Stimulated activated CD8-positive, alpha-beta memory T cell treated with anti-CD3 and anti-CD28 coated beads, Interleukin-12 subunit alpha, Interleukin-12 subunit beta, amount 100 ng/mL, for 1 hour (primary cell): Measurements from ENCODE around the gene MACF1.
"Not testable (repeated sequence)": the region's sequence is repeated elsewhere in the genome, so short reads cannot be mapped to it uniquely, and the experiment has no call there.

Source experiments
- DNase-seq: peaks from one replicate; pipeline ENCODE4 v3.0.0-alpha.2; 2020; ENCODE audit warnings: low read depth

Gene MACF1

DNA sequence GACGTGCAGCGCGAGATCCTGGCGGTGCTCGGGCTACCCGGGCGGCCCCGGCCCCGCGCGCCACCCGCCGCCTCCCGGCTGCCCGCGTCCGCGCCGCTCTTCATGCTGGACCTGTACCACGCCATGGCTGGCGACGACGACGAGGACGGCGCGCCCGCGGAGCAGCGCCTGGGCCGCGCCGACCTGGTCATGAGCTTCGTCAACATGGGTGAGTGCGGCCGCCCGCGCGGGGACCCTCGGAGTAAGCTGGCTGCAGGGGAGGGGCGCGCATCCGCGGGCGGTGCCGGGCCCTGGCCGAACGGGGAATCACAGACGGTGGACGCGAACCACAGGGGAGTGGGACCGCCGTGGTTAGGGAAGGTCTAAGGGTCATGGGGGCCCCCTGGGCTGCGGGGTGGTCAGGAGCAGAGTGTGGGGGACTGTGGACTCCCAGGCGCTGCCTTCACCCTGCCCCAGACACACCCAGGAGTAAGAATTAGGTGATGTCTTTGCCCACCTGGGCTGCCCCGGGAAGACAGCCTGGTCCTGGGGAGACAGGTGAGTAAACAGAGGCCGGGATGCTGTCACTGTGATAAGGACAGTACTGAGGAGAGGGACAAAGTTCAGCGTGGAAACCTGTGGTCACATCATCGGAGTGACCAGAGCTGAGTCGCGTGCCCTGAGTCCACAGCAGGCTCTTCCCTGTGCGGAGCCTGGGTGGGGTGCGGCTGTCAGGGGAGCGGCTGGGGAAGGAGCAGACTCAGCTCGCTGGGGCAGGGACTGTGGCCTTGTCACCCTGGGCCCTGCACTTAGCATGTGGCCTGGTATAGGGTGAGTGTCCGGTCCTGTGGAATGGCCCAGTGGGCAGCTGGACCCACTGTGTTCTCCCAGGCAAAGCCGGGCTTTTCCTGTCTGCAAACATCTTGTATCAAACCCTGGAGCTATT lies 287.9 kb downstream of the MACF1 start:
- DNase-seq = not testable (repeated sequence)

DNA sequence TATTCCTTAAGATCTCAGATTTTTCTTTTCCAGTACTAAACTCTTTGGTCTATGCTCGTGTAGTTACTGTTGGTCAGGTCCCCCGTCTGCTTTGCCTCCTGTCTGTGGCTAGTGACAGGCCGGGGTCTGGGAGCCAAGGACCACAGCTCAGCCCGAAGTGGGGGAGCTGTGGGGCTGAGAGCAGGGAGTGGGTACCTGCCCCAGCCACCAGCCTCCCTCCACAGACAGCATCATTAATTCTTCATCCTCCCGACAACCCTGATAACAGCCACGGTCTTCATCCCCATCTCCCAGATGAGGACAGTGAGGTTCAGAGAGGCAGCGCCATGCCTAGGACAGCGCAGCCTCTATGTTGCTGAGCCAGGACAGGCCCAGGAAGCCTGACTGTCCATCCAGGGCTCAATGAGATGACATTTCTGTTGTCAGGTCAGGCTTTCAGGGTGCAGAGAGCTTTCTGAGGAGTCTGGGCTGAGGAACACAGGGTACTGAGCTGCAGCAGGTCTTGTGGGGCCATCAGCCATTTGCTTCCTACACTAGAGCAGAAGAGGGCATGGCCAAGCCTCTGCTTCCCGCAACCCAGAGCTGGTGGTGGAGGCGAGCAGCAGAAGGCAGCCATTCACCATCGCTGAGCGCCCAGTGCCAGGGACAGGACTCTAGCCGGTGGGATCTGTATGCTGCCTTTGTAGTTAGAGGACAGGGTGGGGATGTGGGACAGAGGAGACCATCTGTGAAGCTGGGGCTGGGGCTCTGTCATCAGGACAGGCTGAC lies 288.7 kb downstream of the MACF1 start:
- DNase-seq = not testable (repeated sequence)

GRCh38 chr1:39494671-39495410 lies 290.3 kb downstream of the MACF1 start:
- DNase-seq = no peak

DNA sequence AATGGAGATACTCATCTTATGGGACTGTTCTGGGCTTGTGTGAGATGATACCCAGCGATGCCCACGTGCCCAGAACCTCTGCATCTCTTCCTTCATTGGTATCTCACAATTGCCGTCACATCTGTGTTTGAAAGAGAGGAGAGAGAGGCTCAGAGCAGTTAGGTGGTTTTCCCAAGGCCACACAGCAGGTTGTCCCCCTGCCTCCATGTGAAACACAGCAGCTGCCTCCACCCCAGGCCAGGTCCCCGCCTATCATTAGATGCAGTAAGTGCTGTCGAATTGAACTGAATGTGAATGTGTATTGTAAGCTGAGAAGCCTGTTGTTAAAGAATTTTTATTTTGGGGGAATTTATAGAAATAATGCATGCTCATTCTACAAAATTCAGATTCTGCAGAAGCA lies 292.0 kb downstream of the MACF1 start:
- DNase-seq = not testable (repeated sequence)

- no peak for DNase-seq
Measured at GRCh38 chr1:39497585-39497984, 293.1 kb downstream of the MACF1 start.

DNA sequence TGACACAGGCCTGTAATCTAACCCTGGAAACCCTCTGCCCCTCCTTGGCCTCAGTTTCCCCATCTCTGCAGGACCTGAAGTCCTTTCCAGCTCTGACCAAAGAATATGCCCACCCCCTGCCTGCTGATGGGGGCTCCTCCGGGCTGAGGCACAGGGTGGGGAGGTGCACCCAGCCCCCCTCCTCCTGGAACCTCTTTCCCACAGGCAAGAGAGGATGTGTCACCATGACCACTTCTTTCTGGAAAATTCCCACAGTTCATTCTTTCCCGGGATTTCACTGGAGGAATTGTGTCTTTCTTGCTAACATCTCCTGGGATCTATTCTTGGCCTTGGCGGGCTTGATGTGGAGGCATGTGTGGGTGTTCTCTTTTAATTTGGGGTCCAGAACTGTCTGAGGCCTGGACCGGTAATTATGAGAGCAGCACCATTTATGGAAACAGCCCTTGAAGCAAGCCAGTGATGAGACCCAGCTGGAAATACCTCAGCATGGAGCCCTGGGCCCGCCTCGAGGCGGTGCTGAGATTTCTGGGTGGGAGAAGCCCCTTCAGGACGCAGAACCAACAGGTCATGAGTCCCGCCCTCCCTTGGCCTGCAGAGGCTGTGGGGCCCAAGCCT lies 293.7 kb downstream of the MACF1 start:
- not testable (repeated sequence) for DNase-seq

DNA sequence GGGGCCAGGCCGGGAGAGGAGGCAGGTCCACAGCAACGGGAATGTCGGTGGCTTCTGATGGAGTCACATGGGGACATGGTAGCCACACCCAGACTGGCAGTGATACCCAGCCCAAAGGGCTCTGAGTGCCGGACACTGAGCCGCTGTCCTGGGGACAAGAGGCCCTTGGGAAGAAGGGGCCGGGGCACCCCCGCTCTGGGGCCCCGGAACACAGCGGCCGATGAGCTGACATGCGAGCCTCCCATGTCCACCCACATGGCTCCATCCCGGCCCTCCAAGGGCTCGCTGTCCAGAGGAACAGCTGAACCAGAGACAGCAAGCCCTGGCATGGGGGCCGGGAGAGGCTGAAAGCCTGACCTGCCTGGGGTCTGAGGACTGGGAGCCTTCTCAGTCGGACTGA lies 294.3 kb downstream of the MACF1 start:
- not testable (repeated sequence) for DNase-seq

DNA sequence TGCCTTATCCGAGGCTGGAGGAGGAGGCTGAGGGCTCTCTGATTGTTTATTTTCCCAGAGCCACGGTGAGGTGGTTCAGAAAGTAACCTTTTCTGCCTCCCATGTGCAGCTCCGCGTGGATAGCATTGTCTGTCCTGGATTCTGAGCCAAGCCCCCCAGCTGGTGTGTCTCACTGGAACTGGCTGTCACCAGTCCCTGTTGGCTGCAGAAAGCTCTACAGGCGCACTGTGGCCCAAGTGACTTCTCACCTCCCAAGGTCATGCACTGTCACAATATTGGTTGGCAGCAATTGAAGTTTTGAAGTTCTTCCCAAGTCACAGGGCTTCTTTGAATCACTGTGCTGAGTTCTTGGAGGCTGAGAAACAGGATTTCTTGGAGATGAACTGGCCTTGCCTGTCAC lies 295.2 kb downstream of the MACF1 start:
- no peak for DNase-seq

GRCh38 chr1:39500862-39501389 lies 296.4 kb downstream of the MACF1 start:
- DNase-seq = no peak

DNA sequence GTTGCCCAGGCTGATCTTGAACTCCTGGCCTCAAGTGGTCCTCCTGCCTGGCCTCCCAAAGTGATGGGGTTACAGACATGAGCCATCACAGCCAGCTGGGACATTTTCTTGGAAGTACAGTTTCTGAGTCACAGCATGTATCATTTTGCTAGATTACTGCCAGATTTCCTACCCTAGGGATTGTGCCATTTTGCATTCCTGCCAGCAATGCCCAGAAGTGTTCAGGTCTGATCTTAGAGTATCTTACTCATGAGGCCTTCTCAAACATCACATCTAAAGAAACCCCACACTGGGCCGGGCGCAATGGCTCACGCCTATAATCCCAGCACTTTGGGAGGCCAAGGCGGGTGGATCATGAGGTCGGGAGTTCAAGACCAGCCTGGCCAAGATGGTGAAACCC lies 297.2 kb downstream of the MACF1 start:
- DNase-seq = no peak

DNA sequence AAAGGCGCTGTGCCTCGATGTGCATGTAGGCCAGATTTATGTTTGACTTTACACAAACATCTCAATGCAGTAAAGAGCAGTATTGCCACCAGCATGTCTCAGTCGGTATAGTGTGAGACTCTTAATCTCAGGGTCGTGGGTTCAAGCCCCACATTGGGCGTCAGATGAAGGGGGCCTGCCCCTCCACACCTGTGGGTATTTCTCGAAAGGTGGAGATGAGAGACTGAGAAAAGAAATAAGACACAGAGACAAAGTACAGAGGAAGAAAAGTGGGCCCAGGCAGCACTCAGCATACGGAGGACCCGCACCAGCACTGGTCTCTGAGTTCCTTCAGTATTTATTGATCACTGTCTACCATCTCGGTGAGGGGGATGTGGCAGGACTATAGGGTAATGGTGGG lies 299.9 kb downstream of the MACF1 start:
- DNase-seq = not testable (repeated sequence)

- no peak for DNase-seq
Measured at GRCh38 chr1:39505289-39505688, 300.8 kb downstream of the MACF1 start.

DNA sequence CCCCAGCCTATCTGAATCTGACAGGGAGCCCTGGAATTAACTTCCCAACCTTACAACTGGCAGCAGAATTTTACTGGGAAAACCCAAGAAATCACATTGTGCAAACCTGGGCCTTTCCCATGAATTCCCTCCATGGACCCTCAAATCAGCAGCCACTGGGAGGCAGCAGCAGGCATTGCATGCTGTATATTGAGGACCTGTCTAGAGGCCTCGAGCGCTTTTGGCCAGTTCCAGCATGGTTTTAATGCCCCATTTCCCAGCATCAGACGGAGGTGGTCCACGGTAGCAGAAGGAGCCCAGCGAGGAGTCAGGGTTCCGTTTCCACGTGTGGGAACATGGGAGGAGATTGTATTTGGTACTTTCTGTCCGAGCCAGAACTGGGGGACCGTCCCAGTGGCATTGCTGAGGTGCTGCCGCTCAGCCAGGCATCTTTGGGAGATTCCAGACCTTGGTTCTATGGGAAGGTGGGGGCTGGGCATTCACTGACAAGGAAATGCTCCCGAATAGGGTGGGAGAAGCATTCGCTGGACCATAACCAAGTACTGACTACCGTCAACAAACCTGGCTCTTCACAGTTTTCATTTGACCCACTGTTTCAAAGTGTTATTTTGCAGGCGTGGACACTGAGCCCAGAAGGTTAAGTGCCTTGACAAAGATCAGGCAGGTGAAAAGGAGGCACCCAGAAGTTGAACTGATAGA lies 302.9 kb downstream of the MACF1 start:
- no peak for DNase-seq

DNA sequence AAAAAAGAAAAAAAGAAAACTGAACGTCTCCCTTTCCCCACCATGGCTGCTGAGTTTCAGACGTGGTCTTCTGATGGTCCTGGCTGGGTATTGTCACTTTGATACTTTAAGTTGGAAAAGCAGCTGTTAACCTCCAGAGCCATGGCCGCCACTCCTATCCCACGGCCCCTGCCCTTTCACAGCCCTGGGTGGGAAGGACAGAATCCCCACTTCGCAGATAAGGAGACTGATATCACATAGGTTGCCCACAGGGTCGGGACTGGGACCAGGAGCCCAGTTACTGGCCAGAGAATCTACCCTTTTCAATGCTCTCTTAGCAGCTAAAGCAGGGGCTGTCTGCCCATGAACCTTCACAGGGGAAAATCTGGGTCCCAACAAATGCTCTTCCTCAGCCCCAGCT lies 303.8 kb downstream of the MACF1 start:
- DNase-seq = no peak

- no peak for DNase-seq
Measured at GRCh38 chr1:39508857-39509305, 304.4 kb downstream of the MACF1 start.

DNA sequence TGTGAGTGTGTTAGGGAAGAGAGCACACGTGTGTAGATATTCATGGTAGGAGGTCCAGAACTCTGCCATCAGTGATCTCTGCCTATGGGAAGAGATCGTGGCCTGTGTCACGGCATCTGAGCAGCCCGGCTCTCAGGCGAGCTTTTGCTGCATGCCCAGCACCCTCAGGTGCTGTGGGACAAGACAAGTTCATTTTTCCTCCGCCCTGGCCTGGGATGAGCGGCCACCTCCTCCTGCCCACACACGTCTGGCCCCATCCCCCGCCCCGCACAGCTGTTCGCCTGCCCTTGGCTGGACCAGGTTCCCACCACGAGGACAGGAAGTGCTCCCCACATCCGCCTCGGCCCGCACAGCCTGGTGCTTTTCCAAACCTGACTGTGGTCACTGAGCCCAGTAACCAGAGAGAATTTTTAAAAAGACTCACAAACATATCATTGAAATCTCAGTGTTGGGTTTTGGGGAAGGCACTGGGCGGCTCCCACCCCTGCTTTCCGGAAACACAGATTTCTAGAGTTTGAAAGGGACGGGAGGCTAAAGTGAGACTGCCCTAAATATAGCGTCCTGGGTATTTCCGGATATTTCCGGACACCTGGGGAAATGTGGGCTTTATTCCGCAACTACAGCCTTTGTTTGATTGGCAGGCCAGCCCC lies 305.0 kb downstream of the MACF1 start:
- DNase-seq = no peak

GRCh38 chr1:39510570-39511186 lies 306.2 kb downstream of the MACF1 start:
- DNase-seq = not testable (repeated sequence)

DNA sequence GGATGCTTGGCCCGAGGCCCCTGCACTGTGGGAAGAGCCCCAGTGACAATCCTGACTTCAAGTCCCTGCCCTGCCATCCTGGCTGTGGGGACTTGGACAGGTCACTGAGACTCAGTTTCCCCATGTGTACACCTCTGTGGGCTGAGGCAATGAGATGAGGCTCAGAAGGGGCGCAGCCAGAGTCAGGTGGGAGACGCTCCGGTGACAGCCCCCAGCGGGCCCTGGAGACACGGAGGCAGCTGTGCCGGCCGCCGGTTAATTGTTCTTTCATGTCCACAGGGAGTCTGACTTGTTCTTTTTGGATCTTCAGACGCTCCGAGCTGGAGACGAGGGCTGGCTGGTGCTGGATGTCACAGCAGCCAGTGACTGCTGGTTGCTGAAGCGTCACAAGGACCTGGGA lies 307.0 kb downstream of the MACF1 start:
- not testable (repeated sequence) for DNase-seq

GRCh38 chr1:39512234-39512847 lies 307.8 kb downstream of the MACF1 start:
- not testable (repeated sequence) for DNase-seq
